ENCODE results near the gene RRP9.

The RRP9 gene

GRCh38 chr3:51970606-51971300 lies 29.0 kb upstream of the RRP9 start:
- H3K4me3 ChIP-seq (ENCODE audit: low read depth, low read length): no peak overlapping the region
- in situ Hi-C loops (cut with HindIII; ENCODE audit: low sequenced_read_pairs): no loop called here
- no peak for TF ChIP-seq CTCF (IDR thresholded peaks at IDR 0.05; ENCODE audit: low read depth, low read length, missing control alignments)
- no peak for DNase-seq (ENCODE audit: low read depth)

GRCh38 chr3:51969841-51970240 lies 28.1 kb upstream of the RRP9 start:
- in situ Hi-C loops (cut with HindIII; ENCODE audit: low sequenced_read_pairs): no loop called here
- DNase-seq (ENCODE audit: low read depth): no peak
- H3K4me3 ChIP-seq (ENCODE audit: low read depth, low read length): no peak overlapping the region
- TF ChIP-seq CTCF (IDR thresholded peaks at IDR 0.05; ENCODE audit: low read depth, low read length, missing control alignments): no peak

- no peak for TF ChIP-seq CTCF (IDR thresholded peaks at IDR 0.05; ENCODE audit: low read depth, low read length, missing control alignments)
- in situ Hi-C loops (cut with HindIII; ENCODE audit: low sequenced_read_pairs): no loop called here
- peak overlapping the region; percentile 64 for H3K4me3 ChIP-seq (ENCODE audit: low read depth, low read length)
- no peak for DNase-seq (ENCODE audit: low read depth)
Measured at GRCh38 chr3:51968883-51969678, 27.4 kb upstream of the RRP9 start.

- in situ Hi-C loops (cut with HindIII; ENCODE audit: low sequenced_read_pairs): no loop called here
- no peak for DNase-seq (ENCODE audit: low read depth)
- peak overlapping the region; percentile 64 for H3K4me3 ChIP-seq (ENCODE audit: low read depth, low read length)
- no peak for TF ChIP-seq CTCF (IDR thresholded peaks at IDR 0.05; ENCODE audit: low read depth, low read length, missing control alignments)
Measured at GRCh38 chr3:51968170-51968775, 26.6 kb upstream of the RRP9 start.

- no peak for TF ChIP-seq CTCF (IDR thresholded peaks at IDR 0.05; ENCODE audit: low read depth, low read length, missing control alignments)
- peak within 1 kb of the TSS; percentile 64 for H3K4me3 ChIP-seq (ENCODE audit: low read depth, low read length)
- in situ Hi-C loops (cut with HindIII; ENCODE audit: low sequenced_read_pairs): no loop called here
- DNase-seq (ENCODE audit: low read depth): no peak
Measured at GRCh38 chr3:51967384-51968169, 25.9 kb upstream of the RRP9 start, which contains the start of gene PCBP4. Gene PCBP4 (minus strand): TSS chr3:51967454. CDS start chr3:51961240, 6,214 bp downstream.

- DNase-seq (ENCODE audit: low read depth): no peak
- TF ChIP-seq CTCF (IDR thresholded peaks at IDR 0.05; ENCODE audit: low read depth, low read length, missing control alignments): no peak
- peak overlapping the region; percentile 64 for H3K4me3 ChIP-seq (ENCODE audit: low read depth, low read length)
- in situ Hi-C loops (cut with HindIII; ENCODE audit: low sequenced_read_pairs): no loop called here
Measured at GRCh38 chr3:51966922-51967383, 25.2 kb upstream of the RRP9 start.

Data from astrocyte of the cerebellum (primary cell).